GM12873 (cell line): Measurements from ENCODE around the gene KRT4.

ENCODE experiments used
- TF ChIP-seq, protein P1 (sequence below): IDR thresholded peaks from 2 replicates; pipeline ENCODE4 v1.5.1; 2012; ENCODE audit warnings: low read depth, mild to moderate bottlenecking, moderate library complexity, low read length, control low read depth; ENCODE audit not compliant: insufficient read depth; ENCODE audit errors: missing control alignments

KRT4 gene

DNA sequence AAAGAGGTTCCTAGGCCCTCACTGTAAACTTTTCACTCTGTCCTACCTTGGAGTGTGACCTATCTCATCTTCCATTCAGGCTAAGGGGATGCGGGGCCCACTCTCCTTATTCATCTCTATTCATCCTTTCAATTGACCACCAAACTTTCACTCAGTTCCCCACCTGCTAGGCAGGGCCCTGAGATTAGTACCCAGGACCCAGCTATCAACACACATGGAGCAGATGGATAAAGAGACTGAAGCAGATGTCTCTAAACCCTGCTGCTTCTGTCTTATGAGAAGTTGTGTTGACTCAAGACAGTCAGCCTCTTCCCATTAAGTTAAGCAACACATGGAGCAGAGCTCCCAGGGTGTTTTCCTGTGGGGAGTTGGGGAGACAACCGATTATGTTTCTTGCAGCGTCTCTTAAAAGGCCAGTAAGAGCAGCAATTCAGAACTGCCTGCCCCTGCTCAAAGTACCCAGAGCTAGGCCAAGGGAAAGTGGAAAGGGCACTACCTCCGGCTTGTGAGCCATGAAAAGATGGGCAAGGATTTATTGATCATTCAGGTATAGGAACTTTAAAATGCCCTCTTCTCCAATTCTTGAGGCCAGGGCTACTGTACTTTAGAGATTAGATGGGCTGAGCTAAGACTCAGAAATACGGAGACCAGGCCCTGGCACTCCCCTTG is 47.4 kb downstream of the KRT4 start:
- TF ChIP-seq, protein P1, sequence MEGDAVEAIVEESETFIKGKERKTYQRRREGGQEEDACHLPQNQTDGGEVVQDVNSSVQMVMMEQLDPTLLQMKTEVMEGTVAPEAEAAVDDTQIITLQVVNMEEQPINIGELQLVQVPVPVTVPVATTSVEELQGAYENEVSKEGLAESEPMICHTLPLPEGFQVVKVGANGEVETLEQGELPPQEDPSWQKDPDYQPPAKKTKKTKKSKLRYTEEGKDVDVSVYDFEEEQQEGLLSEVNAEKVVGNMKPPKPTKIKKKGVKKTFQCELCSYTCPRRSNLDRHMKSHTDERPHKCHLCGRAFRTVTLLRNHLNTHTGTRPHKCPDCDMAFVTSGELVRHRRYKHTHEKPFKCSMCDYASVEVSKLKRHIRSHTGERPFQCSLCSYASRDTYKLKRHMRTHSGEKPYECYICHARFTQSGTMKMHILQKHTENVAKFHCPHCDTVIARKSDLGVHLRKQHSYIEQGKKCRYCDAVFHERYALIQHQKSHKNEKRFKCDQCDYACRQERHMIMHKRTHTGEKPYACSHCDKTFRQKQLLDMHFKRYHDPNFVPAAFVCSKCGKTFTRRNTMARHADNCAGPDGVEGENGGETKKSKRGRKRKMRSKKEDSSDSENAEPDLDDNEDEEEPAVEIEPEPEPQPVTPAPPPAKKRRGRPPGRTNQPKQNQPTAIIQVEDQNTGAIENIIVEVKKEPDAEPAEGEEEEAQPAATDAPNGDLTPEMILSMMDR = no peak

DNA sequence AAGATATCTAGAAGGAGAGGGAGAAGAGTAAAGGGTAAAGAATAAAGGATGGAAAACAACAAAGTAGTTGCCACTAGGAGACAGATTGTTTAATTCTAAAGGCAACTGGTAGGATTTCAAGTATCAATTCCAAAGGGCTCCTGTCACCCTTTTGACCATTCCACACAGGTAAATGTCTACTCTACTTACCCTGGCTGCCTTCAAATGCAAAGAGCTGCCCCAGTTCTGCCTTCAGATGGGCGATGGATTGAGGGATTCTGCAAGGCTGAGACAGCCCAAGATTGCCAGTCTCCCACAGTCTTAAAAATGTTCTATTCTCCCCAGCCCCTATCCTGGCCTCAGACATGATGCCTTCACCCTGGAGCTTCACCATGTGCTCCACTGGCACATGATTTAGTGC is 48.2 kb downstream of the KRT4 start:
- TF ChIP-seq, protein P1 = no peak

DNA sequence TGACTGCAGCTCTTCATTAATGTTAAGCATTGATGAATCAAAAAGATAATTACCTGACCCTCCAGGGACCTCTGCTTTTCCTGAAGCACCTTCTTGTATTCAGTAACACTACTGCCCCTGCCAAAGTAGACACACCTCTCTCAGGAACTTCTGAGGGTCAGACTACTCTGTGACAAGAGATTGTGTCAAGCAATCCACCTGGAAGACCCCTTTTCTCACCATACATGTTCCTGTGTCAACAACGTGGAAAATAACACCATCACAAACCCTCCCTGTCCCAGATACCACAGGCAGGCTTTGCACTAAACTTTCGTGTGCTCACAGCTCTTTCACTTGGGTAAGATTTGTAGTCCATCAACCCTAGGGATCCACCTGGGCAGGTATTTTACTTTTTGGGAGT is 49.9 kb downstream of the KRT4 start:
- TF ChIP-seq, protein P1 = no peak

DNA sequence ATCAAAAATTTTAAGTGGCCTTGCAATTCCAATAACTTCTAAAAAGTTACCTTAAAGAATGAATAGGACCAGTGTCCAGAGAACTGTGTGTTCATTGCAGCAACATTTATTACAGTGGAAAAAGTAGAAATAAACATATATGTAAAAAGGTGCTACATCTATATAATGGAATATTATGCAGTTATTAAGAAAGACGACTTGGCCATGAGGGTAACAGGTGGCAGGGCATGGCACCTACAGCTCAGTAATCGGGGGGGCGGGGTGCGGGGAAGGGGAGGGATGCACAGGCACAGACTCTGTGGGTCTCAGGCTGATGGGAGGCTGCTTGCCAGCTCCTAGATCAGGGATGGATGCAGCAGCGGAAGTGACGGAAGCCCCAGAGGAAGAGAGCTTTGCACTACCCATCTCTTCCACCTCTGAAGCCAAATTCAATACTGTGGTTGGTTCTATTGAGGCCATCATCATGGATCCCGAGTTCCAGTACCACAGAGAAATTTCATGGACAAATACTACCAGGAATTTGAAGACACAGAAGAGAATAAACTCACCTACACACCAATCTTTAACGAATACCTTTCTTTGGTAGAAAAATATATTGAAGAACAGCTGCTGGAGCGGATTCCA is 50.8 kb downstream of the KRT4 start:
- TF ChIP-seq, protein P1 = no peak

DNA sequence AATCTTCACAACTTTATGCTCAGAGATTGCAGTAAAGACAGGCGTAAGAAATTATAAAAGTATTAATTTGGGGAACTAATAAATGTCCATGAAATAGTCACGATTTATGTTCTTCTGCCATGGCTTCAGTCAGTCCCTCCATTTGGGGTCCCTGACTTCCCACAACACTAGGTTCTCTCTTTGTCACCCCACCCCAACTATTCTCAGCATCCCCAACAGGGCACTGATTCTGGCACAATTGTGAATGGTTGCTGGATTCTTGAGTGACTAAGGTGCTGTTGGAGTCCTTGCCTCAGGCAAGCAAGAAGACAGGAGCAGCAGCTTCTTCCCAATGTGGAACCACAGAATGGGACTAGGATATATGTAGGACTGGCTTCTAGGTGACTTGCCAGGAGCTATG is 52.1 kb downstream of the KRT4 start:
- TF ChIP-seq, protein P1 = no peak

DNA sequence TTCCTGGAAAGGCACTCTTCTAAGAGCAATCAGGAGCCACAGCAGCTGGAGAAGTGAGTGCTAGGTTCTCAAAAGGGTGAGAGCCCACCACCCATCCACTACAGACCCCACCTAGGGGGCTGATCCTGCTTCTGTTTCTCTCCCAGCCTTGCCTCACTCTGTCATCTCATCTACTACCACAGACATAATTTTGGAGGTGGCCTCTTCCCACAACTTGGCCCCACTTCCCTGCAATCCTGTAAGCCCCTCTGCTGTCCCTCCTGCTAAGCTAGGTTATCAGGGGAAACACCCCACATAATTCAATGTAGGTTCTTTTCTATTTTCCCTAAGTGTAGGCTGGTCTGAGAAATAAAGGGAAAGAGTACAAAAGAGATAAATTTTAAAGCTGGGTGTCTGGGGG is 53.3 kb downstream of the KRT4 start:
- TF ChIP-seq, protein P1 = no peak

DNA sequence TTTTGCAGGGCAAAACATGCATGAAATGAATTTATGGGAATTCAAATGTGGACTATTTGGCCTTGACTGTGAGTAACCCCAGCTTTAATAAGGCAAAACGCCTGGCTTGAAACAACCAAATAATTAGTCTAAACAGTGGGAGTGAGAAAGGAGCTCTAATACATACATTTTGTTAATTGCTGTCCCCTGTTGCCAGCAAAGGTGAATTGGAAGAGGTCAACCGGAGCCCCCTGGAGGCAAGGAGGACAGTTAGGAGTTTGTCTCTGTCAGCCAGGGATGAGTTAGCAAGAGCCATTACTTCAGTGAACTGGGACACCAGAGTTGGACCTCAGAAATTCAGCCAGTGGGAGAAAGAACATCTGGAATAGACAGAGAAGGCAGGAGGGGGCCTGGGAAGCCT is 54.2 kb downstream of the KRT4 start:
- TF ChIP-seq, protein P1 = no peak
